GM21526 (cell line): ENCODE measurements around the gene NNMT.

Experiments used
- ATAC-seq: cut with Tn5 transposase; IDR thresholded peaks from one replicate; pipeline ENCODE4 v1.9.1; 2021; ENCODE audit warnings: moderate library complexity; ENCODE audit not compliant: unreplicated experiment, low FRiP score

The NNMT gene

DNA sequence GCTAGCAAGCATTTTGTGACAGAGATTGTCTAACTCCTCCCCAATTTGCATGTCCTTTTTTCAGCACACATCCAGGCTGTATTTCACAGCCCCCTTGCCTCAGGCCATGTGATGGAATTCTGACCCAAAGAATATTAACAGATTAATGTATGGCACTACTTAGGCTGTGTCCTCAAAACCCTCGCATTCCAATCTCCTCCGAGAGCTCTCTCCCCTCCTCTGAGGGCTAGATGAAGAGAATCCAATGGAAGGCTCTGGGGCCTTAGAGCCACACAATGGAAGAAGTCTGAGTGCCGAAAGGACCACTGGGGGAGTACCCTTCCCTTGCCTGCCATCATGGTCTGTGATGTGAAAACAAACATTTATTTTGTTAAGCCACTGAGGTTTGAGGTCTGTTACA lies 13.7 kb upstream of the NNMT start:
- no peak for ATAC-seq

DNA sequence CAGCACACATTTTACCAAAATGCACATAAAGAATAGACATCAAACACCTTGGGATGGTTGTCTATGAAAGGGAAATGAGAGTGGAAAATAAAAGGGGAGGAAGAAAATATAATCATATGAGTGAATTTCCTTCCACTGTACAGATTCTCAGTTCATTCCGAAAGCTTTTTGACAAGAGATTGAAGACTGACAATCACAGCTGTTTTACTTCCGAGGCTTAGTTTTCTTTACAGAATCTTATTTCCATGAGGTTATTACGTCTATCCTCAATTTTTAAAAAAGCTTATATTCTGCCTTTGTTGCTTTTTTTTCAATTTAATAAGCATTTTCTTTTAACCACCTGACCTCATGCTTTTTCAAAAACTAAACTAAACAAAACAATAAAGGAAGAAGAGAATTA lies 12.8 kb upstream of the NNMT start:
- ATAC-seq, result no peak

DNA sequence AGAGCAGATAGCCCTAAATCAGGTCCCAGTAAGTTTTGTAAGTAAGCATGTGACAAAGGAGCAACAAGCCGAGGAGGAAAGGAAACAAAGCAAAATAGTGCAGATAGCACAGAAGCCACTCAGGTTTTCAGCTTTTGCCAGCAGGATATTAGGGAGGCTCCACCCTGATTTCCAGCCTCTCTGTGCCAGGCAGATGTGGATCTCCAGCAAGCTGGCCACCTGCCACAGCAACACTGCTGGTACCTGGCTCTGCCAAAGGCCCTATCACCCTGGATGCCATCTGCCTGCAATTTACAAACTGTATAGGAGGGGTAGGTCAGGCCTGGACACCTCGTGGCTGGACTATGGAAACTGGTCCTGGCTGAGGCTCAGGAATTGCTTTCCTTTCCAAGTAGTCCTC lies 12.2 kb upstream of the NNMT start:
- ATAC-seq, result no peak

- ATAC-seq, result no peak
Measured at GRCh38 chr11:114284914-114285313, 11.3 kb upstream of the NNMT start.

- no peak for ATAC-seq
Measured at GRCh38 chr11:114285599-114285998, 10.6 kb upstream of the NNMT start.

DNA sequence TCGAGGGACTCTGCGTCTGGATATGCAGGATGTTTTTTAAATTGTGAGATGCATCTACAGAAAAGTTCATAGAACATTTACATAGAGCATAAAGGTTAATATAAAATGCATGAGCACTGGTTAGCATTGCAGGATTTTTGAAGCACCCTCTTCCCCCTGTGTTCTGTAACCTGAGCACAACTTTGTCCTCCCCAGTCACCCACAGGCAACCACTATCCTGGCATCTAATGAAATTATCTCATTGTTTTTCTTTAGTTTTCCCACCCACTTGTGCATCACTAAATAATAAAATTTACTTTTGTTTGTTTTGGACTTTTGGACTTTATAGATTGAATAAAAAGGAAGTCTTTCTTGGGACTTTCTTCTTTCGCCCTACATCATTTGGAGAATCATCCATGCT lies 10.0 kb upstream of the NNMT start:
- no peak for ATAC-seq

GRCh38 chr11:114287154-114287553 lies 9.0 kb upstream of the NNMT start:
- ATAC-seq, result no peak

- no peak for ATAC-seq
Measured at GRCh38 chr11:114288136-114288535, 8.1 kb upstream of the NNMT start.

GRCh38 chr11:114289779-114290178 lies 6.4 kb upstream of the NNMT start:
- ATAC-seq, result no peak

- no peak for ATAC-seq
Measured at GRCh38 chr11:114290503-114291235, 5.5 kb upstream of the NNMT start.

GRCh38 chr11:114291381-114291780 lies 4.8 kb upstream of the NNMT start:
- ATAC-seq, result no peak

DNA sequence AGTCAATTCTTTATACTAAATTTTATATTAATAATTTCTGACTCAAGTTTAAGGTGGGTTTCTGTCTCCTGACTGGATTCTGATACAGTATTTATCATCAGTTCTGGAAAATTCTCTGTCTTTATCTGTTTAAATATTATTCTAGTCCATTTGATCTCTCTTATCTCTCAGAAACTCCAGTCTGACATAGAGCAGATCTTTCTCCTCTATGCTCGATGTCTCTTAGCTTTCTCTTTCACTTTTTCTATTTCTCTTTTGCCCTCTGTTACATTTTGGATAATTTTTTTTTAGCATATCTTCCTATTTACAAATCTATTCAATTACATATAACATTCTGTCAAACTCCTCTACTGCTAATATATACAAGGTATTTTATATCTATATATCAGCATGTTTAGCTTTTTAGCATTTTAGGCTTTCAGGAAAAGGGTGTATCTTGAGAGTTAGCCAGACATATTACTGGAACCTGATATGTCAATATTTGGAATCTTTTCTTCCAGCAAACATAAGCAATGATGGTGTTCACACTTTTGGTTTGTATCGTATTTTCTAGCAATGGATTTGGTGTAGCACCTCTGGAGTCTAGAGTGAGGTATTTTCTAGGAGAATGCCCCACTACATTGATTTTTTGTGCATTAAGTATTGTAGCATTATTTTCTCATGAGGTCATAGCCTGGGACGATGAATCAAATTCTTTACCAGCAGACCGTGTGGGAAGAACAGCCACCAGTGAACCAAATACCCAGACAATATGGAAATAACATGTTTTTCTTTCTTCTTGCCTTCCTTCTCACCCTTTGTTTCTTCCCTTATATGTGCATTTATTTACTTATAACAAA lies 4.1 kb upstream of the NNMT start:
- no peak for ATAC-seq

DNA sequence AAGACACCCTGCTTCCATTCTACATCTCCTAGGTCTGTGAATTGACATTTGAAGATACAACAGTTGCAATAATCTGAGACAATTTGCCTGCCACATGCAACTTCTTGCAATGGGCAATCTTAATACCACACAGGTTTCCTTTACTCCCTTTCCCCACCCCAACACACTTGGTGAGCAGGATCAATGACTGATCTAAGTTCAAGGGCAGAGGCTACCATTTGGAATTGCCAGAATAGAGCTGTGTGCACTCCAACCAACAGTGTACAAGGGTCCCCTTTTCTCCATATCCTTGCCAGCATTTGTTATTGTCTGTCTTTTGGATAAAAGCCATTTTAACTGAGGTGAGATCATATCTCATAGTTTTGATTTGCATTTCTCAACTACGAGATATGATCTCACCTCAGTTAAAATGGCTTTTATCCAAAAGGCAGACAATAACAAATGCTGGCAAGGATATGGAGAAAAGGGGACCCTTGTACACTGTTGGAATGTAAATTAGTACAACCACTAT lies 2.9 kb upstream of the NNMT start:
- ATAC-seq, result no peak

DNA sequence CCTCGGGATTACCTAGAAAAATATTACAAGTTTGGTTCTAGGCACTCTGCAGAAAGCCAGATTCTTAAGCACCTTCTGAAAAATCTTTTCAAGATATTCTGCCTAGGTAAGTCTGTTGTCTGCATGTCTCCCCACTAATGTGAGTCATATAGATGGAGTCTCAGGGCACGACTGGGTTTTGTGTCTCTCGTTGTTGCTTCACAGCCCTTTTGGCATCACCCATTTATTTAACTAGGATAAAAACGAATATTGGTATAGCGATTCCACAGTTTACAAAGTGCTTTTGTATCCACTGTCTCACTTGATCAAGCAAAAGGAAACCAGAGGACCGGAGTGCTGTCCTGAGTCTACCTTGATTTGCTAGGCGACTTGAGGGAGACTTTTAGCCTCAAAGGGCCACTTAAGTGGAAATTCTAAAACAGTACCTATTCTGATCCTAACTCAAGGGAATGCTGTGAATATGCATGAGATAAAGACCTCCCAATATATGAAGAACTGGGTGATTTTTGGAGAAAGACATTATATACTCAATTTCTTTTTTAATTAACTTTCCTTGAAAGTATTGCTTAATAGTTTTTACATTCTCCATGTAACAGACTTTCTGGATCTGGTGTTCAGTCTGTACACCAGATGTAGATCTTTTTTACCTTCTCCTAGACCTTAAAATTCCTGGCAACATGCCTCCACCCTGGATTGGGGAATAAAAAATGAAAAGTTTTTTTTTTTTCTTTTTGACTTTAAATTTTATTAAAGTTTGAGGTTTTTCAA lies 590 bp downstream of the NNMT start:
- no peak for ATAC-seq

DNA sequence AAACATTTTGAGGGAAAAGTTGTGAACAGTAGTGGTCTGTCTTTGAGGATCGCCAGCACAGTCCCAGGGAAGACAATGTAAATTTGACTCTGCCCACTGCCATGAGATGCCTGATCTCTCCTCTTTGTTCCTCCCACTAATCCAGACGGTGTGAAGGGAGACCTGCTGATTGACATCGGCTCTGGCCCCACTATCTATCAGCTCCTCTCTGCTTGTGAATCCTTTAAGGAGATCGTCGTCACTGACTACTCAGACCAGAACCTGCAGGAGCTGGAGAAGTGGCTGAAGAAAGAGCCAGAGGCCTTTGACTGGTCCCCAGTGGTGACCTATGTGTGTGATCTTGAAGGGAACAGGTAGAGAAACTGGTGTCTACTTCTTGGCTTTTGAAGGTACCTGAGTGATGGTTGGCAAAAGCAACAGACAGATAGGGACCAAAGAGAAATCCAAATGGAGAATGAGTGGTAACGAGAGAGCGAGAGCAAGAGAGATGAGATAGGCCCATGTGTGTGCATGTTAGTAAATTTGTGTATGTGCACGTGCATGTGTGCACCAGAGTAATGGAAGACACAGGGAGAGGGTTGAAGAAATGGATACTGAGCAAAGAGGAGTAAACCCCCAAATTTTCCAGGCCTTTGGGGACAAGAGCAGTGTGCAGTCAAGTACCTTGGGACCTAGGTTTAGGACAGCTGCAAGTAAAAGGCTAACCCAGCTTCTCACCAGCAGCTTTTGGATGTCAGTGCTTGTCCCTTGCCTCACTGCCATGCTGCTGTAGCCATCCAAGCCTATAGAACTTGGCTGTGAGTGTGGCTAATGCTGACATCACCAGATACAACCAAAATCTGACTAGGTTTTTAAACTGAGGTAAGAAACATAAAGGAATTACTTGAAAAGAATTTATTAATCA lies 1.9 kb downstream of the NNMT start:
- no peak for ATAC-seq

DNA sequence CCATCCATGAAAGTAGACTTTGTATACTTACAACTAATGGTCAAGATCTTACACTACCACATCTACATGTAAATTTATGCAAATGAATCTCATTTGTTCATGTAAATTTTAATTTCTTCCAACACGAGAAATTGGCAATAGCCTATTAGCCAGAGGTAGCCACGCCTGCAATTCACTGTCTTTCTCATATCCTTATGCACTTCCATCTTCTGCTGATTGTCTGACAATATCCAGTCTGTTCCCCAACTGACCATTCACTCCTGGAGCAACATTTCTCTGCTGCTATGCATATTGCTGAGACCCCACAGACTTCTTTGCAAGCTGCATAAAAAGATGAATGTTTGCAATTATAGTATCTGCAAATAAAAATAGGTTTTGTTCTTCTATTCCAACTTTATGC lies 2.5 kb downstream of the NNMT start:
- no peak for ATAC-seq

- no peak for ATAC-seq
Measured at GRCh38 chr11:114301088-114301487, 4.9 kb downstream of the NNMT start.

GRCh38 chr11:114301927-114302326 lies 5.7 kb downstream of the NNMT start:
- no peak for ATAC-seq

DNA sequence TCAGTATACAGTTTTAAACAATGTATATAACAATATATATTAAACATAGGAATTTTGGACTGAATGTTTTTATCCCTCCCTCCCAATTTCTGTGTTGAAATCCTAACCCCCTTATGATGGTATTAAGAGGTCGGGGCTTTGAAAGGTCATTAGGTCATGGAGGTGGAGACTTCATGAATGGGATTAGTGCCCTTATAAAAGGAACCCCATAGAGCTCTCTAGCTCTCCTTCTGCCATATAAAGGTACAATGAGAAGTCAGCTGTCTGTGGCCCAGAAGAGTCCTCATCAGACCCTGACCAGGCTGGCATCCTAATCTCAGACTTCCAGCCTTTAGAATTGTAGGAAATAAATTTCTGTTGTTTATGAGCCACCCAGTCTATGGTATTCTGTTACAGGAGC lies 6.5 kb downstream of the NNMT start:
- ATAC-seq, result no peak

DNA sequence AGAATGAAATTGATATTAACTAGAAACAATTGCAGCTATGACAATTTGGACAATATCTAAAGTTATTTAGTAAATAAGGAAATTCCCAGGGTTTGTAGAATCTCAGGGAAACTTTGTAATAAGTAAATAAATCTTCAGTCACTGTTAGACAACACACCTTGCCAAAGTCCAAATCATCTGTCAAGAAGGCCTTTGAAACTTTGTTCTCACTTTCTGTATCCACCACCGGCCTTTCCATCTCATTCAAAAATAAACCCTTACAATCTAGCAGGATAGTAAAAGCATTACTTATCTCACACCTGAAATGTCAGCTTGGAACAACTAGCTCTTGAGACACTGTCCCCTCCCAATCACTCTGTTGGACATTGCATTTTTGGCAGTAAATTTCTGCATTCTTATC lies 7.9 kb downstream of the NNMT start:
- no peak for ATAC-seq
